Panc1 (cell line): ENCODE results near the gene PFAS. TPM values are rescaled to one million over a fixed set of nuclear protein-coding genes. Genes with fewer than 3 reads are reported as not detected.

ENCODE experiments used
- ATAC-seq: fragments of 200-7000 bp; cut with Tn5 transposase; 2 replicates; pipeline ENCODE4 v1.9.1; 2020; ENCODE audit warnings: mild to moderate bottlenecking, moderate library complexity
- BruUV-seq: library from RNA; stranded (reverse); fragments of 400-500 nt; replicated peaks from 2 replicates; lab custom pipeline; 2021; lab: Mats Ljungman, UMichigan
- CTCF ChIA-PET: fragments of 300-600 bp; sonication (Branson Sonifier 250); formaldehyde crosslinking; loops from one replicate; lab custom pipeline; 2022; ENCODE audit warnings: antibody characterized with exemption; lab: Charles Lee
- POLR2A ChIA-PET: fragments of 300-600 bp; sonication (Branson Sonifier 250); formaldehyde crosslinking; loops from one replicate; lab custom pipeline; 2022; ENCODE audit warnings: antibody characterized with exemption; lab: Charles Lee
- DNase-seq: peaks from one replicate; pipeline ENCODE4 v3.0.0-alpha.2; 2010; ENCODE audit warnings: low read depth, low spot score
- H3K27ac ChIP-seq: 2 replicates; pipeline ENCODE4 v1.5.1; 2011; ENCODE audit warnings: mild to moderate bottlenecking, low read length, inconsistent platforms
- H3K27me3 ChIP-seq: fragments of 200-500 bp; sonication (Bioruptor generic); 2 replicates; pipeline ENCODE4 v1.6.0; 2014; ENCODE audit warnings: low read length, inconsistent platforms; ENCODE audit not compliant: control insufficient read depth, insufficient read depth
- H3K36me3 ChIP-seq: fragments of 200-500 bp; sonication (Bioruptor generic); 2 replicates; pipeline ENCODE4 v1.5.1; 2014; ENCODE audit warnings: inconsistent platforms, mild to moderate bottlenecking, low read length, moderate library complexity; ENCODE audit not compliant: control insufficient read depth, insufficient read depth
- H3K4me1 ChIP-seq: 2 replicates; pipeline ENCODE4 v1.5.1; 2011; ENCODE audit warnings: inconsistent platforms, mild to moderate bottlenecking, low read length, moderate library complexity; ENCODE audit not compliant: control insufficient read depth, insufficient read depth
- H3K4me3 ChIP-seq, 2 experiments: 2 replicates each; pipeline ENCODE4 v1.5.1; 2011 to 2012; ENCODE audit warnings: low read depth in 2 of 2, low read length in 2 of 2, mild to moderate bottlenecking in 2 of 2, inconsistent platforms in 1 of 2, moderate library complexity in 1 of 2
- H3K9me3 ChIP-seq: fragments of 200-500 bp; sonication (Bioruptor generic); 2 replicates; pipeline ENCODE4 v1.5.1; 2014; ENCODE audit warnings: low read depth, mild to moderate bottlenecking, inconsistent platforms, low read length, moderate library complexity; ENCODE audit not compliant: control insufficient read depth, insufficient read depth
- CTCF ChIP-seq: fragments of 450-650 bp; IDR thresholded peaks from 2 replicates; pipeline ENCODE4 v1.5.1; 2017; ENCODE audit warnings: mild to moderate bottlenecking
- POLR2AphosphoS5 ChIP-seq: IDR thresholded peaks from 2 replicates; pipeline ENCODE4 v1.6.1; 2012; ENCODE audit warnings: mild to moderate bottlenecking, low read depth, low read length, moderate library complexity
- REST ChIP-seq, 2 experiments: IDR thresholded peaks; 2 replicates each; pipeline ENCODE4 v1.6.1; 2011 to 2012; ENCODE audit warnings: low read depth in 2 of 2, control low read depth in 1 of 2, low read length in 1 of 2, mild to moderate bottlenecking in 1 of 2, moderate library complexity in 1 of 2; ENCODE audit not compliant: insufficient read depth in 1 of 2
- SIN3A ChIP-seq: IDR thresholded peaks from 2 replicates; pipeline ENCODE4 v1.6.1; 2012; ENCODE audit warnings: low read depth, mild to moderate bottlenecking, low read length, moderate library complexity, borderline replicate concordance; ENCODE audit not compliant: insufficient read depth
- TCF7L2 ChIP-seq: IDR thresholded peaks from 2 replicates; pipeline ENCODE4 v1.6.1; 2011; ENCODE audit warnings: mild to moderate bottlenecking, low read depth, low read length, inconsistent platforms
- in situ Hi-C: cut with HindIII; loops from 2 replicates; pipeline ENCODE4 v1.10.0; 2016; ENCODE audit warnings: low sequenced_read_pairs, low pct_unique_long_range_greater_than_20kb
- intact Hi-C: fragments of 100-400 bp; cut with micrococcal nuclease; formaldehyde crosslinking; loops from one replicate; pipeline ENCODE4 v1.10.0; 2022; ENCODE audit not compliant: unreplicated experiment
- total RNA-seq: library from RNA; stranded (reverse); gene quantifications from one replicate; pipeline ENCODE4 v1.2.1, GENCODE V29; 2021; ENCODE audit not compliant: unreplicated experiment

Gene PFAS
- total RNA-seq, 1 experiment from 2014 or later: 73.0 TPM

GRCh38 chr17:8310601-8311123 is 61.6 kb downstream of the PFAS start:
- BruUV-seq: no TSS peak
- no peaks in the 10 kb centered on the region for H3K27me3 ChIP-seq

GRCh38 chr17:8311131-8311790 is 62.2 kb downstream of the PFAS start:
- no TSS peak for BruUV-seq
- POLR2A ChIA-PET: no interaction called here
- H3K4me1 ChIP-seq: no peaks in the 10 kb centered on the region
- no peaks in the 10 kb centered on the region for H3K9me3 ChIP-seq
- no peak for DNase-seq
- CTCF ChIA-PET: interaction anchor here (0.8 kb wide), 1 partner anchor 237 kb away, joined by 5 read pairs; no protein-coding TSS in a partner anchor
- no peak overlapping the region for H3K27ac ChIP-seq
- no peak for ATAC-seq
- H3K27me3 ChIP-seq: no peaks in the 10 kb centered on the region
- intact Hi-C loops (no loop called here), in situ Hi-C loops (no loop called here)
- no peak for TF ChIP-seq CTCF
- no peak for TF ChIP-seq REST (IDR thresholded peaks at IDR 0.05; ENCODE audit: insufficient read depth in 1 of 2, low read depth in 2 of 2, low read length in 1 of 2)
- TF ChIP-seq TCF7L2: no peak
- no peak for TF ChIP-seq POLR2AphosphoS5
- TF ChIP-seq SIN3A: no peak
- H3K36me3 ChIP-seq: no peaks in the 10 kb centered on the region
- no peak overlapping the region for H3K4me3 ChIP-seq

More at GRCh38 chr17:8310601-8311123, 61.6 kb downstream of the PFAS start:
- no peak for ATAC-seq
- H3K4me1 ChIP-seq: no peaks in the 10 kb centered on the region
- intact Hi-C loops (no loop called here), in situ Hi-C loops (no loop called here)
- ChIA-PET POLR2A (no interaction called here), CTCF (interaction anchor here (0.8 kb wide), 1 partner anchor 237 kb away, joined by 5 read pairs; no protein-coding TSS in a partner anchor)
- TF ChIP-seq REST (IDR thresholded peaks at IDR 0.05; ENCODE audit: insufficient read depth in 1 of 2, low read depth in 2 of 2, low read length in 1 of 2): no peak
- no peak for TF ChIP-seq TCF7L2
- no peak for TF ChIP-seq CTCF
- no peak for TF ChIP-seq POLR2AphosphoS5
- no peak for TF ChIP-seq SIN3A
- no peaks in the 10 kb centered on the region for H3K9me3 ChIP-seq
- no peak overlapping the region for H3K27ac ChIP-seq
- no peak for DNase-seq
- no peaks in the 10 kb centered on the region for H3K36me3 ChIP-seq
- no peak overlapping the region for H3K4me3 ChIP-seq
